RWPE2 (cell line): ENCODE measurements around the gene E2F7.

ENCODE experiments used
- ATAC-seq: fragments of 200-7000 bp; cut with Tn5 transposase; 3 replicates; pipeline ENCODE4 v1.9.1; 2021; ENCODE audit warnings: low read depth
- DNase-seq: peaks from one replicate; pipeline ENCODE4 v3.0.0-alpha.2; 2020; ENCODE audit warnings: low spot score
- H3K27ac ChIP-seq: fragments of 450-650 bp; 2 replicates; pipeline ENCODE4 v1.5.1; 2017; ENCODE audit warnings: mild to moderate bottlenecking; ENCODE audit not compliant: poor library complexity, severe bottlenecking
- H3K27me3 ChIP-seq: fragments of 250-450 bp; sonication (Bioruptor Pico); 2 replicates; pipeline ENCODE4 v1.5.1; 2021; ENCODE audit warnings: mild to moderate bottlenecking, moderate library complexity; ENCODE audit not compliant: insufficient read depth, poor library complexity, severe bottlenecking
- H3K36me3 ChIP-seq: fragments of 250-450 bp; sonication (Bioruptor Pico); 2 replicates; pipeline ENCODE4 v1.5.1; 2020; ENCODE audit warnings: low read depth, mild to moderate bottlenecking, moderate library complexity
- H3K4me1 ChIP-seq: fragments of 250-450 bp; sonication (Bioruptor Pico); 2 replicates; pipeline ENCODE4 v1.5.1; 2021; ENCODE audit warnings: mild to moderate bottlenecking, moderate library complexity; ENCODE audit not compliant: insufficient read depth, poor library complexity, severe bottlenecking
- H3K4me3 ChIP-seq: fragments of 250-450 bp; sonication (Bioruptor Pico); 2 replicates; pipeline ENCODE4 v1.5.1; 2021; ENCODE audit warnings: mild to moderate bottlenecking, moderate library complexity; ENCODE audit not compliant: severe bottlenecking
- H3K9me3 ChIP-seq: fragments of 250-450 bp; sonication (Bioruptor Pico); 2 replicates; pipeline ENCODE4 v1.5.1; 2021; ENCODE audit warnings: mild to moderate bottlenecking, moderate library complexity; ENCODE audit not compliant: severe bottlenecking
- TF ChIP-seq, protein P1 (sequence below): fragments of 450-650 bp; IDR thresholded peaks from one replicate; pipeline ENCODE4 v1.5.1; 2017; ENCODE audit warnings: mild to moderate bottlenecking, moderate library complexity; ENCODE audit not compliant: poor library complexity, severe bottlenecking

Gene E2F7

DNA sequence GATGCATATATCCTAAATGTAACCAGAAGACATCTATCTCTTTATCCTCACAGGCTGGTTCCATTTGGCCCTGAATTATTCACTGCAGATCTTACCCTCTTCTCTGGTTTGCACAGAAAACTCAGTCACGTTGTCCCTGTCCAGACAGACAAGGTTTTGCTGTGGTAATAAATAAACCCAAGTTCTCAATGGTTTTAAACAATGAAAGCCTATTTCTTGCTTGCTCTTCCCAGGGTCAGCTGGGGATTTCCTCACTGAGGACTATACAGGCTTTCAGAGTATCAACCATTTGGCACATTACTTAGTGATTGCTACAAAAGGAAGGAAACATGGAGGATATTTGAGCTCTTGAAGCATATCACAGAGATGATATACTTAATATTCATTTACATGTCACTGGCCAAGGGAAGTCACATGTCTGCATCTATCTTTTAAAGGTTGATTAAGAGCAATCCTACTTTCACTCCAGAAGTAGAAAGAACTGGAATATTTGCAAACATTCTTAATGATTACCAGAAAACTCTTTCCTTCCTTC lies 24.4 kb upstream of the E2F7 start:
- TF ChIP-seq, protein P1, sequence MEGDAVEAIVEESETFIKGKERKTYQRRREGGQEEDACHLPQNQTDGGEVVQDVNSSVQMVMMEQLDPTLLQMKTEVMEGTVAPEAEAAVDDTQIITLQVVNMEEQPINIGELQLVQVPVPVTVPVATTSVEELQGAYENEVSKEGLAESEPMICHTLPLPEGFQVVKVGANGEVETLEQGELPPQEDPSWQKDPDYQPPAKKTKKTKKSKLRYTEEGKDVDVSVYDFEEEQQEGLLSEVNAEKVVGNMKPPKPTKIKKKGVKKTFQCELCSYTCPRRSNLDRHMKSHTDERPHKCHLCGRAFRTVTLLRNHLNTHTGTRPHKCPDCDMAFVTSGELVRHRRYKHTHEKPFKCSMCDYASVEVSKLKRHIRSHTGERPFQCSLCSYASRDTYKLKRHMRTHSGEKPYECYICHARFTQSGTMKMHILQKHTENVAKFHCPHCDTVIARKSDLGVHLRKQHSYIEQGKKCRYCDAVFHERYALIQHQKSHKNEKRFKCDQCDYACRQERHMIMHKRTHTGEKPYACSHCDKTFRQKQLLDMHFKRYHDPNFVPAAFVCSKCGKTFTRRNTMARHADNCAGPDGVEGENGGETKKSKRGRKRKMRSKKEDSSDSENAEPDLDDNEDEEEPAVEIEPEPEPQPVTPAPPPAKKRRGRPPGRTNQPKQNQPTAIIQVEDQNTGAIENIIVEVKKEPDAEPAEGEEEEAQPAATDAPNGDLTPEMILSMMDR: no peak
- DNase-seq: no peak
- Histone ChIP-seq H3K9me3 (no peaks in the 10 kb centered on the region), H3K36me3 (no peaks in the 10 kb centered on the region), H3K27me3 (no peaks in the 10 kb centered on the region), H3K4me1 (no peaks in the 10 kb centered on the region), H3K27ac (no peak overlapping the region), H3K4me3 (no peak overlapping the region)
- ATAC-seq: no peak

DNA sequence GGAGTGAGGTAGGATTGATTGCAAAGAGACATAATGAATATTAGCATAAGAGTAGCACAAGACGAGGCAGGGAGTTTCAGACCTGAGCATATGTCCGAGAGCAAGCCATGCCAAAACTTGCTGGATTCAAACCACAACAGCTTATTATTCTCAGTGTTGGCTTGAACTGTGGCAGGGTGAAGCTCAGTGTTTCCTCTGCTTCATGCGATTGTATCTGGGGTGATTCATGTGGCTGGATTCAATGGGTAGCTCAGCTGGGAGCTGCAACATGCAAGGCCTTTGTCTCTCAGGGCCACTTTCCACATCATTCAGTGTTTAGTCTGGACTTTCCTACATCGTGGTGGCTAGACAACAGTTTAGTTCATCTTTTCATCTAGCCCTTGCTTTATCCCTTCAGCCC lies 22.1 kb upstream of the E2F7 start:
- no peak overlapping the region for H3K4me3 ChIP-seq
- H3K27me3 ChIP-seq: no peaks in the 10 kb centered on the region
- TF ChIP-seq, protein P1: no peak
- H3K4me1 ChIP-seq: no peaks in the 10 kb centered on the region
- ATAC-seq (peak; percentile 71; the same call in 2 of the 3 replicates), DNase-seq (no peak)
- no peaks in the 10 kb centered on the region for H3K9me3 ChIP-seq
- H3K36me3 ChIP-seq: no peaks in the 10 kb centered on the region
- no peak overlapping the region for H3K27ac ChIP-seq

DNA sequence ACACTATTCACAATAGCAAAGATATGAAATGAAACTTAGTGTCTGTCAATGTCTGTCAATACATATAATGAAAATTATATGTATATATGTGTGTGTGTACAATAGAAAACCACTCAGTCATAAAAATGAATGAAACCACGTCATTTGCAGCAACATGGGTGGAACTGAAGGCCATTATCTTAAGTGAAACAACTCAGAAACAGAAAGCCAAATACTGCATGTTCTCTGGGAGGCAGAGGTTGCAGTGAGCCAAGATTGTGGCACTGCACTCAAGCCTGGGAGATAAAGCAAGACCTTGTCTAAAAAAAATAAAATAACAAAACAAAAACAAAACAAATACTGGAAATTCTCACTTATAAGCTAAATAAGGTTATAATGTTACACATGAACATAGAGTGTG lies 16.7 kb upstream of the E2F7 start:
- no peaks in the 10 kb centered on the region for H3K4me1 ChIP-seq
- DNase-seq: no peak
- H3K9me3 ChIP-seq: no peaks in the 10 kb centered on the region
- TF ChIP-seq, protein P1: no peak
- H3K27me3 ChIP-seq: no peaks in the 10 kb centered on the region
- H3K4me3 ChIP-seq: no peak overlapping the region
- H3K36me3 ChIP-seq: no peaks in the 10 kb centered on the region
- no peak for ATAC-seq
- no peak overlapping the region for H3K27ac ChIP-seq

DNA sequence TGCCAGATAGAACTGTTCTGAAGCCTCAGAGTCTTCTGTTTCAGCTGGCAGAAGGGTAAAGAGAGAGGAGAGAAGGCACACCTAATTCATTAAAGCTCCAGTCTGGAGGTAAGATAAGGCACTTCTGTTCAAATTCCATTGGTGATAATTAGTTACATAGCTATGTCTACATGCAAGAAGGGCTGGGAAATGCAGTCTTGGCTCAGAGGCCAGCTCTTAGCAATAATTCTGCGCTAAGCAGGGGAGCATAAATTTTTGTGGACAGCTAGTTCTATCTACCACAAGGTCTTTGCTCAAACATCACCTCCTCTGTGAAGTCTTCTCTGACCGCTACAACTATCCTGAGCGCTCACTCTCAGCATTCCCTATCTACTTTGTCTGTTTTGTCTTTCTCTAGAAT lies 14.3 kb upstream of the E2F7 start:
- DNase-seq (no peak), ATAC-seq (no peak)
- H3K9me3 ChIP-seq: no peaks in the 10 kb centered on the region
- no peak overlapping the region for H3K27ac ChIP-seq
- TF ChIP-seq, protein P1: no peak
- no peaks in the 10 kb centered on the region for H3K4me1 ChIP-seq
- H3K27me3 ChIP-seq: no peaks in the 10 kb centered on the region
- no peaks in the 10 kb centered on the region for H3K36me3 ChIP-seq
- no peak overlapping the region for H3K4me3 ChIP-seq

DNA sequence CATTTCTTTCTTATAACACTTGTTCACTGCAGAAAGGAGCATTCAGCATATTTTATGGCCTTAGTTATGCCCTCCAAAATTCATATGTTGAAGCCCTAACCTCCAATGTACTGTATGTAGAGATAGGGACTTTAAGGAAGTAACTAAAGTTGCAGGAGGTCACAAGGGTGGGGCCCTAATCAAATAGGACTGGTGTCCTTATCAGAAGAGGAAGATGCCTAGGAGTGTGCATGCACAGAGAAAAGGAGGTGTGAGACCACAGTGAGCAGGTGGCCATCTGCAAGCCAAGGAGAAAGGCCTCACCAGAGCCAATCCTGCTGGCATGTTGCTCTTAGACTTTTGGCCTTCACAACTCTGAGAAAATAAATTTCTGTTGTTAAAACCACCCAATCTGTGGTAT lies 12.9 kb upstream of the E2F7 start:
- Histone ChIP-seq H3K27me3 (no peaks in the 10 kb centered on the region), H3K36me3 (no peaks in the 10 kb centered on the region), H3K4me3 (no peak overlapping the region), H3K4me1 (no peaks in the 10 kb centered on the region), H3K27ac (no peak overlapping the region), H3K9me3 (no peaks in the 10 kb centered on the region)
- DNase-seq (no peak), ATAC-seq (no peak)
- TF ChIP-seq, protein P1: no peak
